Fibroblast of skin of back (primary cell): ENCODE measurements around the gene CSF1R.
"Not testable (repeated sequence)": the region's sequence is repeated elsewhere in the genome, so short reads cannot be mapped to it uniquely, and the experiment has no call there.

Experiments
- DNase-seq: peaks from one replicate; pipeline ENCODE4 v3.0.0-alpha.2; 2013

CSF1R gene

GRCh38 chr5:150103678-150104549, 17.6 kb upstream of the CSF1R start:
- no peak for DNase-seq

- DNase-seq: no peak
Observed at GRCh38 chr5:150101023-150101422, 14.7 kb upstream of the CSF1R start.

- DNase-seq: no peak
Observed at GRCh38 chr5:150097152-150097551, 10.8 kb upstream of the CSF1R start.

GRCh38 chr5:150092159-150092787, 5.9 kb upstream of the CSF1R start:
- no peak for DNase-seq

- no peak for DNase-seq
Observed at GRCh38 chr5:150085191-150085912, 1.0 kb downstream of the CSF1R start.

- DNase-seq: not testable (repeated sequence)
Observed at GRCh38 chr5:150084754-150085153, 1.6 kb downstream of the CSF1R start.

GRCh38 chr5:150082889-150083288, 3.5 kb downstream of the CSF1R start:
- DNase-seq: no peak

- no peak for DNase-seq
Observed at GRCh38 chr5:150082374-150082773, 4.0 kb downstream of the CSF1R start.

- DNase-seq: no peak
Observed at GRCh38 chr5:150081541-150082283, 4.6 kb downstream of the CSF1R start.

GRCh38 chr5:150080696-150081435, 5.5 kb downstream of the CSF1R start:
- no peak for DNase-seq

- no peak for DNase-seq
Observed at GRCh38 chr5:150079909-150080461, 6.4 kb downstream of the CSF1R start.

- DNase-seq: no peak
Observed at GRCh38 chr5:150078802-150079689, 7.3 kb downstream of the CSF1R start.

GRCh38 chr5:150077996-150078801, 8.2 kb downstream of the CSF1R start:
- DNase-seq: no peak

- DNase-seq: no peak
Observed at GRCh38 chr5:150077060-150077459, 9.3 kb downstream of the CSF1R start.

- DNase-seq: no peak
Observed at GRCh38 chr5:150075806-150076205, 10.5 kb downstream of the CSF1R start.

- no peak for DNase-seq
Observed at GRCh38 chr5:150075233-150075632, 11.1 kb downstream of the CSF1R start.

GRCh38 chr5:150073677-150074076, 12.7 kb downstream of the CSF1R start:
- DNase-seq: no peak

GRCh38 chr5:150073086-150073625, 13.2 kb downstream of the CSF1R start:
- no peak for DNase-seq

GRCh38 chr5:150070821-150071220, 15.5 kb downstream of the CSF1R start:
- no peak for DNase-seq
